ENCODE measurements around the gene SELPLG.

Gene SELPLG

GRCh38 chr12:108645686-108646599 lies 12.2 kb upstream of the SELPLG start:
- TF ChIP-seq GATA3 (IDR thresholded peaks at IDR 0.05; ENCODE audit: low read depth, low read length), result no peak
- TF ChIP-seq GATA2 (IDR thresholded peaks at IDR 0.05; ENCODE audit: low read depth, low read length), result no peak

GRCh38 chr12:108644811-108645120 lies 11.1 kb upstream of the SELPLG start:
- no peak for TF ChIP-seq GATA3 (IDR thresholded peaks at IDR 0.05; ENCODE audit: low read depth, low read length)
- TF ChIP-seq GATA2 (IDR thresholded peaks at IDR 0.05; ENCODE audit: low read depth, low read length), result no peak

- no peak for TF ChIP-seq GATA3 (IDR thresholded peaks at IDR 0.05; ENCODE audit: low read depth, low read length)
- no peak for TF ChIP-seq GATA2 (IDR thresholded peaks at IDR 0.05; ENCODE audit: low read depth, low read length)
Observed at GRCh38 chr12:108643941-108644810, 10.5 kb upstream of the SELPLG start.

GRCh38 chr12:108642899-108643654 lies 9.4 kb upstream of the SELPLG start:
- TF ChIP-seq GATA3 (IDR thresholded peaks at IDR 0.05; ENCODE audit: low read depth, low read length) (no peak), GATA2 (IDR thresholded peaks at IDR 0.05; ENCODE audit: low read depth, low read length) (no peak)

- TF ChIP-seq GATA2 (IDR thresholded peaks at IDR 0.05; ENCODE audit: low read depth, low read length) (no peak), GATA3 (IDR thresholded peaks at IDR 0.05; ENCODE audit: low read depth, low read length) (no peak)
Observed at GRCh38 chr12:108642269-108642870, 8.7 kb upstream of the SELPLG start.

- no peak for TF ChIP-seq GATA3 (IDR thresholded peaks at IDR 0.05; ENCODE audit: low read depth, low read length)
- TF ChIP-seq GATA2 (IDR thresholded peaks at IDR 0.05; ENCODE audit: low read depth, low read length), result no peak
Observed at GRCh38 chr12:108641446-108642268, 8.0 kb upstream of the SELPLG start.

GRCh38 chr12:108640802-108641445 lies 7.2 kb upstream of the SELPLG start:
- TF ChIP-seq GATA2 (IDR thresholded peaks at IDR 0.05; ENCODE audit: low read depth, low read length), result peak; percentile 31; the same call in 1 of the 2 replicates
- no peak for TF ChIP-seq GATA3 (IDR thresholded peaks at IDR 0.05; ENCODE audit: low read depth, low read length)

GRCh38 chr12:108638997-108639822 lies 5.5 kb upstream of the SELPLG start:
- TF ChIP-seq GATA2 (IDR thresholded peaks at IDR 0.05; ENCODE audit: low read depth, low read length) (no peak), GATA3 (IDR thresholded peaks at IDR 0.05; ENCODE audit: low read depth, low read length) (no peak)

- TF ChIP-seq GATA3 (IDR thresholded peaks at IDR 0.05; ENCODE audit: low read depth, low read length) (no peak), GATA2 (IDR thresholded peaks at IDR 0.05; ENCODE audit: low read depth, low read length) (no peak)
Observed at GRCh38 chr12:108638141-108638827, 4.6 kb upstream of the SELPLG start.

- no peak for TF ChIP-seq GATA2 (IDR thresholded peaks at IDR 0.05; ENCODE audit: low read depth, low read length)
- TF ChIP-seq GATA3 (IDR thresholded peaks at IDR 0.05; ENCODE audit: low read depth, low read length), result no peak
Observed at GRCh38 chr12:108637222-108637971, 3.7 kb upstream of the SELPLG start.

Data from SH-SY5Y (cell line).